PFSK-1 (cell line): ENCODE data around the gene PNLIPRP2.

Experiments used
- FOXP2 ChIP-seq: optimal IDR thresholded peaks from 2 replicates; pipeline ENCODE3; 2011; ENCODE audit warnings: borderline replicate concordance, control low read depth, inconsistent platforms; ENCODE audit not compliant: insufficient read depth; ENCODE audit errors: extremely low read length, extremely low read depth
- POLR2AphosphoS5 ChIP-seq: IDR thresholded peaks from 2 replicates; pipeline ENCODE4 v1.6.1; 2012; ENCODE audit warnings: low read depth, mild to moderate bottlenecking, control low read depth, low read length, moderate library complexity
- SIN3A ChIP-seq: IDR thresholded peaks from 2 replicates; pipeline ENCODE4 v1.6.1; 2012; ENCODE audit warnings: mild to moderate bottlenecking, low read length, moderate library complexity, borderline replicate concordance; ENCODE audit not compliant: insufficient read depth
- TAF1 ChIP-seq: IDR thresholded peaks from 2 replicates; pipeline ENCODE4 v1.6.1; 2012; ENCODE audit warnings: low read length, control low read depth, borderline replicate concordance; ENCODE audit not compliant: insufficient read depth
- TF ChIP-seq, protein P1 (sequence below), 2 experiments: IDR thresholded peaks; 2 replicates each; pipeline versions ENCODE4 v1.6.1 to v1.8.0; 2011 to 2012; ENCODE audit warnings: low read depth in 2 of 2, low read length in 2 of 2, control low read depth in 1 of 2, inconsistent platforms in 1 of 2, mild to moderate bottlenecking in 1 of 2, moderate library complexity in 1 of 2; ENCODE audit not compliant: insufficient read depth in 1 of 2

Gene PNLIPRP2

DNA sequence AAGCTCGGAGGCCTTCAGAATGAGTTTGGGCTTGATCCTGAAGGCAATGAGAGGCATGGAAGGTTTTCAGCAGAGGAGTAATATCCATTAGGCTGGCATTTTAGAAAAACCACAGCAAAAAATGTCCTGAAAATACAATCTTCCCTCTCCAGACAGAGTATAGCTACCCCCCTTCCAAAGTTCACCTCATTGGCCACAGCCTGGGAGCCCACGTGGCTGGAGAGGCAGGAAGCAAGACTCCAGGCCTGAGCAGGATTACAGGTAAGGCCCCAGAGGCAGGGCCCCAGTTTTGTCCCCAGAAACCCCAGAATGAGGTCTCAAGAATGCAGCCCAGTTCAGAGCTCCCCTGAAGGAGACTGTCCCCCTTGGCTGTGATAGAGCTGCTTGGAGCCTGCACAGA lies 24.7 kb upstream of the PNLIPRP2 start:
- TF ChIP-seq TAF1 (no peak), SIN3A (no peak), FOXP2 (no peak), POLR2AphosphoS5 (no peak)
- TF ChIP-seq, protein P1, sequence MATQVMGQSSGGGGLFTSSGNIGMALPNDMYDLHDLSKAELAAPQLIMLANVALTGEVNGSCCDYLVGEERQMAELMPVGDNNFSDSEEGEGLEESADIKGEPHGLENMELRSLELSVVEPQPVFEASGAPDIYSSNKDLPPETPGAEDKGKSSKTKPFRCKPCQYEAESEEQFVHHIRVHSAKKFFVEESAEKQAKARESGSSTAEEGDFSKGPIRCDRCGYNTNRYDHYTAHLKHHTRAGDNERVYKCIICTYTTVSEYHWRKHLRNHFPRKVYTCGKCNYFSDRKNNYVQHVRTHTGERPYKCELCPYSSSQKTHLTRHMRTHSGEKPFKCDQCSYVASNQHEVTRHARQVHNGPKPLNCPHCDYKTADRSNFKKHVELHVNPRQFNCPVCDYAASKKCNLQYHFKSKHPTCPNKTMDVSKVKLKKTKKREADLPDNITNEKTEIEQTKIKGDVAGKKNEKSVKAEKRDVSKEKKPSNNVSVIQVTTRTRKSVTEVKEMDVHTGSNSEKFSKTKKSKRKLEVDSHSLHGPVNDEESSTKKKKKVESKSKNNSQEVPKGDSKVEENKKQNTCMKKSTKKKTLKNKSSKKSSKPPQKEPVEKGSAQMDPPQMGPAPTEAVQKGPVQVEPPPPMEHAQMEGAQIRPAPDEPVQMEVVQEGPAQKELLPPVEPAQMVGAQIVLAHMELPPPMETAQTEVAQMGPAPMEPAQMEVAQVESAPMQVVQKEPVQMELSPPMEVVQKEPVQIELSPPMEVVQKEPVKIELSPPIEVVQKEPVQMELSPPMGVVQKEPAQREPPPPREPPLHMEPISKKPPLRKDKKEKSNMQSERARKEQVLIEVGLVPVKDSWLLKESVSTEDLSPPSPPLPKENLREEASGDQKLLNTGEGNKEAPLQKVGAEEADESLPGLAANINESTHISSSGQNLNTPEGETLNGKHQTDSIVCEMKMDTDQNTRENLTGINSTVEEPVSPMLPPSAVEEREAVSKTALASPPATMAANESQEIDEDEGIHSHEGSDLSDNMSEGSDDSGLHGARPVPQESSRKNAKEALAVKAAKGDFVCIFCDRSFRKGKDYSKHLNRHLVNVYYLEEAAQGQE (IDR thresholded peaks at IDR 0.05; ENCODE audit: insufficient read depth in 1 of 2, low read depth in 2 of 2, low read length in 2 of 2): no peak

DNA sequence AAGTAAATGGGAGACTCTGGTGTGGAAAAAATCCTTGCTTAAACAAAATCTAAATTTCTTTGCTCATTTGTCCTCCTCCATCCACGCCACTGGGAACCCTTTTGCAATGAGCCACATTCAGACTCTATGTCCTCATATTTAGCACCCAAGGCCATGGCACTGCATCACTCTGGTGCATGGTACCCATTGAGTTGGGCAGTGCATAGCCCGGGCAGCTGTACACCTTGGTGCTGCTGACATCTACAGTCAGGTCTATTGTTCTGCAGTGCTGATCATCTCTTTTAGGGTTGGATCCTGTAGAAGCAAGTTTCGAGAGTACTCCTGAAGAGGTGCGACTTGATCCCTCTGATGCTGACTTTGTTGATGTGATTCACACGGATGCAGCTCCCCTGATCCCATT lies 23.2 kb upstream of the PNLIPRP2 start:
- TF ChIP-seq SIN3A (no peak), TAF1 (no peak), POLR2AphosphoS5 (no peak), FOXP2 (no peak)
- TF ChIP-seq, protein P1 (IDR thresholded peaks at IDR 0.05; ENCODE audit: insufficient read depth in 1 of 2, low read depth in 2 of 2, low read length in 2 of 2): no peak

DNA sequence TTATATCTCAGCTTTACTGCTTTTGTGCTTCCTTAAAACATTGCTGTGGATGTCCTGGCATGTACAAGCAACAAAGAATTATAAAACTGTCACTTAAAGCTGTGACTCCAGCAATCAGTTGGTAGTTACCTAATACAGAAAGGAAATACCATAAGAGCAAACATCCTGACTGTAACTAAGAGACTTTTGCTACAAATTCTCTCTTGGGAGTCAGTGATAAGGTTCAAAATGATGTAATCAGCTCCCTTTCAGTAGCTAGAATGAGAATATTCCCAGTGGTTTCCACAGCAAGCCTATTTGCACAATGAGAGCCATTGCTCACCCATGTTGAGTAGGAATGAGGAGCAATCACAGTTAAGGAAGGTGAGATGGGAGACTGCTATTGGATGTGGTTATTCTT lies 22.4 kb upstream of the PNLIPRP2 start:
- TF ChIP-seq FOXP2 (no peak), TAF1 (no peak), POLR2AphosphoS5 (no peak), SIN3A (no peak)
- TF ChIP-seq, protein P1 (IDR thresholded peaks at IDR 0.05; ENCODE audit: insufficient read depth in 1 of 2, low read depth in 2 of 2, low read length in 2 of 2): no peak

DNA sequence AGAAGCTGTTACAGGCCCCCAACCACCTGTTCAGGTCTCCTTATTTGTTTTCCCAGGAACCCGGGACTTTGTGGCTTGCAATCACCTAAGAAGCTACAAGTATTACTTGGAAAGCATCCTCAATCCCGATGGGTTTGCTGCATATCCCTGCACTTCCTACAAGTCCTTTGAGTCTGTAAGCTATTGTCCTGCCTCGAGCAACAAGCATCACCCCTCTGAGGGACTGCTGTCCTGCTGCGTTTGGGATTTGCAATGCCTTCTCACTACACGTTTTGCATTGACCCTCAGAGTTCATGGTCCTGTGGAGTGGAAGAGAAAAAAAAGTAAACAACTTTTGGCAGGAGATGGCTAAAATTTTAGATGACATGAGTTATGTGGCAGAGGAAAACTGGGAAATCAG lies 20.8 kb upstream of the PNLIPRP2 start:
- no peak for TF ChIP-seq FOXP2
- TF ChIP-seq, protein P1 (IDR thresholded peaks at IDR 0.05; ENCODE audit: insufficient read depth in 1 of 2, low read depth in 2 of 2, low read length in 2 of 2): no peak

DNA sequence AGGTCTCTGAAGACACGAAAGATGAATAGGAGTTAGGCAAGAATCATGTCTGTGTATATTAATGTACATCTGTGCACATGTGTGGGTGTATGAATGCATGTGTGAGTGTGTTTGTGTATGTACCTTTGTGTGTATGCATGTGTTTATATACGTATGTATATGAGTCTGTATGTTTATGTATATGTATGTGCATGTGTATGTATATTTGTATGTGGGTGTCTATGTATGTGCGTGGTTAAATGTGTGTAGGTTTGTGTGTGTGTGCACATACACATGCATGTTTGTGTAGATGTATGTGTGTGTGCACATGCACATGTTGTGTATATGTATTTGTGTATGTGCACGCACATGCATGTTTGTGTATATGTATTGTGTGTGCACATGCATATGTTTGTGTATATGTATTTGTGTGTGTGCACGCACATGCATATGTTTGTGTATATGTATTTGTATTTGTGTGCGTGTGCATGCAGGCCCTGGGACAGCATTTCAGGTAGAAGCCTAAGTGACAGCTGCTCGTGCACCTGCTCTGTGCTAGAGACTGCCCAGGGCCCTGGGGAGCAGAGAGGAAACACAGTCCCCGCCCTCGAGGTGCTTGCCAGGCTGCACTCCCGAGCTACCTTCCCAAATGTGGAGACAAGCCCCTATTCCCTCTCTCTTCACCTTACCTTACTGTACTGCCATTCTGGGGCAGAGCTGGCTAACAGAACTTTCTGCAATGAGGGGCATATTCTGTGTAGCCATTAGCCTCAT lies 17.9 kb upstream of the PNLIPRP2 start:
- TF ChIP-seq FOXP2: no peak
